ENCODE measurements around the gene UNK. TPM values are rescaled to one million over a fixed set of nuclear protein-coding genes. Genes with fewer than 3 reads are reported as not detected.

UNK gene
- total and polyA plus RNA-seq, 2 of the 13 experiments (the other 11 are each of a cell fraction or from before 2014, with no cell fraction given) = 31.6 to 33.0 TPM

- TF ChIP-seq ZNF598 (CRISPR knock-in tag; IDR thresholded peaks at IDR 0.05; ENCODE audit: borderline replicate concordance) (no peak), ZBTB10 (CRISPR knock-in tag; IDR thresholded peaks at IDR 0.05; ENCODE audit: borderline replicate concordance) (0 out of 2 replicates have a peak, but pooled peaks have one; percentile 59), ZNF770 (CRISPR knock-in tag; IDR thresholded peaks at IDR 0.05) (no peak), HOXD1 (CRISPR knock-in tag; IDR thresholded peaks at IDR 0.05) (0 out of 2 replicates have a peak, but pooled peaks have one; percentile 39), ZNF800 (CRISPR knock-in tag; IDR thresholded peaks at IDR 0.05) (0 out of 2 replicates have a peak, but pooled peaks have one; percentile 38), YY1 (IDR thresholded peaks at IDR 0.05; ENCODE audit: insufficient read depth, insufficient replicate concordance, low read depth, low read length) (peak; percentile 38), MYNN (CRISPR knock-in tag; IDR thresholded peaks at IDR 0.05; ENCODE audit: low read depth) (no peak), BHLHE40 (IDR thresholded peaks at IDR 0.05; ENCODE audit: low read length) (peak; percentile 32; the same call in 1 of the 2 replicates), HIVEP1 (CRISPR knock-in tag; IDR thresholded peaks at IDR 0.05) (peak; percentile 67; the same call in 1 of the 2 replicates), SALL1 (CRISPR knock-in tag; IDR thresholded peaks at IDR 0.05) (peak; percentile 30; the same call in 1 of the 2 replicates), KDM2A (CRISPR knock-in tag; IDR thresholded peaks at IDR 0.05; ENCODE audit: borderline replicate concordance, low read depth) (peak; percentile 65; the same call in 1 of the 2 replicates), ZNF574 (CRISPR knock-in tag; IDR thresholded peaks at IDR 0.05) (peak; percentile 98), ZSCAN30 (CRISPR knock-in tag; IDR thresholded peaks at IDR 0.05) (no peak), MTA3 (CRISPR knock-in tag; IDR thresholded peaks at IDR 0.05) (no peak), MXD1 (CRISPR knock-in tag; IDR thresholded peaks at IDR 0.05) (peak; percentile 67), ZNF619 (CRISPR knock-in tag; IDR thresholded peaks at IDR 0.05) (peak; percentile 70; the same call in 1 of the 2 replicates), EZH2 (conservative IDR thresholded peaks at IDR 0.05; ENCODE audit: low read depth, low read length) (no peak), PHB2 (IDR thresholded peaks at IDR 0.05; ENCODE audit: partially characterized antibody) (no peak), IKZF1 (IDR thresholded peaks at IDR 0.05) (no peak)
Measured at GRCh38 chr17:75749545-75750389, 34.8 kb upstream of the UNK start (continued).

All from HepG2 (cell line).